Chondrocyte (in vitro differentiated cells): ENCODE data around the gene CD200R1L. TPM values are rescaled to one million over a fixed set of nuclear protein-coding genes. Genes with fewer than 3 reads are reported as not detected.

Experiments
- DNase-seq: peaks from one replicate; pipeline ENCODE4 v3.0.0; 2021; ENCODE audit warnings: mixed read lengths, low spot score
- H3K27ac Mint-ChIP-seq: one replicate; pipeline ENCODE4 v1.8.0; 2021; ENCODE audit warnings: mild to moderate bottlenecking, moderate library complexity, mixed read lengths; ENCODE audit not compliant: unreplicated experiment
- H3K27me3 Mint-ChIP-seq: 2 replicates; pipeline ENCODE4 v1.8.0; 2021; ENCODE audit warnings: low read depth, mixed read lengths
- H3K36me3 Mint-ChIP-seq: 2 replicates; pipeline ENCODE4 v1.8.0; 2021; ENCODE audit warnings: low read depth, mixed read lengths
- H3K4me1 Mint-ChIP-seq: 2 replicates; pipeline ENCODE4 v1.8.0; 2021; ENCODE audit warnings: low read depth, mild to moderate bottlenecking, mixed read lengths
- H3K4me3 Mint-ChIP-seq: one replicate; pipeline ENCODE4 v1.8.0; 2021; ENCODE audit warnings: mild to moderate bottlenecking, moderate library complexity, mixed read lengths; ENCODE audit not compliant: unreplicated experiment
- H3K9me3 Mint-ChIP-seq: 2 replicates; pipeline ENCODE4 v1.8.0; 2021; ENCODE audit warnings: low read depth, mixed read lengths
- CTCF ChIP-seq: fragments of 200-600 bp; sonication (generic); IDR thresholded peaks from 2 replicates; pipeline ENCODE4 v1.5.0; 2021; ENCODE audit warnings: antibody characterized with exemption, mild to moderate bottlenecking, moderate library complexity
- total RNA-seq: library from RNA; stranded (reverse); gene quantifications from 3 replicates; pipeline ENCODE4 v1.2.1, GENCODE V29; 2021

Gene CD200R1L
- total RNA-seq, 1 donor from 2014 or later = not detected

- H3K4me1 Mint-ChIP-seq = no peaks in the 10 kb centered on the region
- TF ChIP-seq CTCF = no peak
- H3K9me3 Mint-ChIP-seq = peaks cover 27% of the 10 kb centered on the region
- H3K36me3 Mint-ChIP-seq = peaks cover 8% of the 10 kb centered on the region
- H3K4me3 Mint-ChIP-seq = no peak overlapping the region
- no peak for DNase-seq
- no peak overlapping the region for H3K27ac Mint-ChIP-seq
- H3K27me3 Mint-ChIP-seq = peaks cover 35% of the 10 kb centered on the region
Observed at GRCh38 chr3:112865757-112866156, 19.1 kb upstream of the CD200R1L start.

GRCh38 chr3:112860898-112861297 is 14.2 kb upstream of the CD200R1L start:
- Mint-ChIP-seq H3K9me3 (peaks cover 25% of the 10 kb centered on the region), H3K4me1 (no peaks in the 10 kb centered on the region), H3K27me3 (peaks cover 22% of the 10 kb centered on the region), H3K36me3 (peaks cover 8% of the 10 kb centered on the region), H3K4me3 (no peak overlapping the region), H3K27ac (no peak overlapping the region)
- TF ChIP-seq CTCF = no peak
- DNase-seq = no peak

- no peak for DNase-seq
- no peak overlapping the region for H3K4me3 Mint-ChIP-seq
- H3K4me1 Mint-ChIP-seq = no peaks in the 10 kb centered on the region
- peaks cover 3% of the 10 kb centered on the region for H3K27me3 Mint-ChIP-seq
- no peak for TF ChIP-seq CTCF
- H3K27ac Mint-ChIP-seq = no peak overlapping the region
- peaks cover 35% of the 10 kb centered on the region for H3K9me3 Mint-ChIP-seq
- peaks cover 7% of the 10 kb centered on the region for H3K36me3 Mint-ChIP-seq
Observed at GRCh38 chr3:112858410-112859069, 11.9 kb upstream of the CD200R1L start.

- H3K27me3 Mint-ChIP-seq = no peaks in the 10 kb centered on the region
- no peak overlapping the region for H3K4me3 Mint-ChIP-seq
- peaks cover 40% of the 10 kb centered on the region for H3K9me3 Mint-ChIP-seq
- no peak overlapping the region for H3K27ac Mint-ChIP-seq
- H3K4me1 Mint-ChIP-seq = no peaks in the 10 kb centered on the region
- TF ChIP-seq CTCF = no peak
- no peak for DNase-seq
- H3K36me3 Mint-ChIP-seq = peaks cover 7% of the 10 kb centered on the region
Observed at GRCh38 chr3:112857526-112857925, 10.9 kb upstream of the CD200R1L start.

GRCh38 chr3:112856537-112856936 is 9.9 kb upstream of the CD200R1L start:
- Mint-ChIP-seq H3K27ac (no peak overlapping the region), H3K36me3 (peaks cover 11% of the 10 kb centered on the region), H3K27me3 (peaks cover 3% of the 10 kb centered on the region), H3K4me3 (no peak overlapping the region), H3K4me1 (no peaks in the 10 kb centered on the region), H3K9me3 (peaks cover 49% of the 10 kb centered on the region)
- no peak for DNase-seq
- TF ChIP-seq CTCF = no peak
